HL-60/S4 treated with phorbol 12-myristate 13-acetate at 8.2 ng/mL for 4 days and 3 days (cell line): ENCODE measurements around the gene PLA2G4B.

ENCODE experiments used
- in situ Hi-C: fragments of 300-500 bp; cut with MboI; formaldehyde crosslinking; loops from 2 replicates; pipeline ENCODE4 v1.15.0; 2022; ENCODE audit warnings: low sequenced_read_pairs

PLA2G4B gene

DNA sequence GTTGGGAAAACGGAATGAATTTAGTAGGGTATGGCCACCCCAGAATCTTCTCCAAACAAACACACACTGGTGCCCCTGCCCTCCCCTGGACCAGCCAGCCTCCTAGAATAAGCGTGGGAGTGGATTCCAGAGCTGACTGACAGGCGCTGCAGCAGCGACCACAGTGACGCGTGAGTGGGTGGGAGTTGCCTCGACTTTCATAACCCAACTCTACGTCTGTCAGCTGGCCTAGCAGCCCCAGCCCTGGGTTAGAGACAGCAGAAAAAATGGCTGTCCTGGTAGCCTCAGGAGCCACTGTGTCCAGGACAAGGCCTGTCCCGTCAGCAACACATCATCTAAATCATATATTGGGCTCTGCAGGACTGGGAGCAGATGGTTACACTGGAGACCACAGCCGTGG, 10.0 kb downstream of the PLA2G4B start:
- in situ Hi-C loops, result no loop called here

DNA sequence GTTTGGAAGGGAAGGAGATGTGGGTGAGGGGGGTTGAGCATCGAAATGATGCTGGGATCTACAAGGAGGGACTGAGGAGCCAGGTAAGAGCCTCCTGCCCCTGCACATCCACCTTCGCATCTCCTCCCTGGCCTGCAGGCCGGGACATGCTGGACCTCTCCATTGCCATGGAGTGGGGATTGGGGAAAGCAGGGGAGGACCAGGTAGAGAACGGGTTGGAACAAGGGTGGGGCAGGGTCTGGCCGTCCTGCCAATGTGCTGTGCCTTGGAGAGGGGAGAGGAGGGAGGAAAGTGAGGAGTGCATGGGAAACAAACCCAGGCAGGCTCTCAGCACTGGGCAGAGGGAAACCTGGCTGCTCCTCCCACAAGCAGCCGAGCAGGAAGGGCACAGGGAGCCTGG, 10.6 kb downstream of the PLA2G4B start:
- in situ Hi-C loops, result no loop called here

DNA sequence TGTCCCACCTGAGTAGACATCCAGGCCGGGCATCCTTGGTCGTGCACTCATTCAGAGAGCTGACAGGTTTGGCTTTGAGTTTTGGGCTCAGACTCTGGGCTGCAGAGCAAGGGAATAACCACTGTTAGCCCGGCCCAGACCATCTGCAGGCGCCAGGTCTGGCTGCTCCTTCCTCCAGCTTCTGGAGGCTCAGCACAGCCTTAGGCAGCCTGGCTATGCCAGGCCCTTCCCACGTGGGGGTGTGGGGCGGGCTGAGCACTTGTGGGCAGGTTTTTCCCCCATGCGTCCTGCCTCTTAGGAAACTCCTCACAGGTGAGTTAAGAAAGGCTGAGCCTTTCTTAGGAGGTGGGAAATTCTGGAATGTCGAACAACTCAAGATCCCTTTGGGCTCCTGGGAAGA, 11.2 kb downstream of the PLA2G4B start:
- in situ Hi-C loops, result no loop called here

DNA sequence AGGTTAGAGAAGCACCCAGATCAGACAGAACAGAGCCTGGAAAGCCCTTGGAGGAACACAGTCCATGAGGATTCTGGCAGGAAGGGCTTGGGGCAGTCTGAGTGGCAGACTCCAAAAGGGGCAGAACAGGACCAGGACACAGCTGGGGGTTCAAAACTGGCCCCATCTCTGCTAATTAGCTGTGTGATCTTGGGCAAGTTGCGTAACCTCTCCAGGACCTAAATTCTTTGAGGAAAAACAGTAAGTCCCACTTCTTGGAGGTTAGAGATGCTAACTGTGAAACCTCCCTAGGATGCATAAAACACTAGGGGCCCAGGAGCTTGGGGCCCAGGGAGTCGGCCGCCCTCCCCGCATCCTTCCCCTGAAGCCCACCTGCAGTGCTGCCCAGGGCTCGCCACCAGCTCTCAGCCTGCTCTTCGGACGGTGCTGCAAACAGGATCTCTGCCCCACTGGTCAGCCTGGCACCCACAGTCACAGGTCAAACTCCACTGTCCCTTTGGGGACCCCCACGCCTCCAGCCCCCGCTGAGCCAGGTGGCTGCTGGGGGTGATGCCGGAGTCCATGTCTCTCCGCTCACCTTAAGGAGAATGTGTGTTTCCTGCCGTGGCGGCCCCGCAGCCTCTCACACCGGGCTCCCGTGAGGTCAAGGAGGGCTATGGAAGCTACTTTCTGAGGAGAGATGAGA, 12.0 kb downstream of the PLA2G4B start:
- in situ Hi-C loops, result no loop called here

DNA sequence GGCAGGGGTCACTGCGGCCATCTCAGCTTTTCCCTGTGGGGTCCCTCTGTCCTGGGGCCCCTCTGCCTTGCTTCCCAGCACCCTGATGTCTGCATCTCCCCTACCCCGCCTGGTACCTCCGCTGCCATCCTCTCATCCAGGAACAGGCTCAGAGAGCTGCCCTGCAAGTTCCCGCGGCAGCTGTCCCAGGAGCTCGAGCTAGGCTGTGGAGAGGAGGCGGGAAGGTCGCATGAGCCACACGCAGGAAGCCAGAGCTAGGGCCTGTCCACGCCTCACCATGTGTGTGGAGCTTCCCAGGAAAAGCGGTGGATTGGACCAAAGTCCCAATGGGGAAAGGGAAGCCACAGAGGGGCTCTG, 12.5 kb downstream of the PLA2G4B start:
- in situ Hi-C loops, result no loop called here

DNA sequence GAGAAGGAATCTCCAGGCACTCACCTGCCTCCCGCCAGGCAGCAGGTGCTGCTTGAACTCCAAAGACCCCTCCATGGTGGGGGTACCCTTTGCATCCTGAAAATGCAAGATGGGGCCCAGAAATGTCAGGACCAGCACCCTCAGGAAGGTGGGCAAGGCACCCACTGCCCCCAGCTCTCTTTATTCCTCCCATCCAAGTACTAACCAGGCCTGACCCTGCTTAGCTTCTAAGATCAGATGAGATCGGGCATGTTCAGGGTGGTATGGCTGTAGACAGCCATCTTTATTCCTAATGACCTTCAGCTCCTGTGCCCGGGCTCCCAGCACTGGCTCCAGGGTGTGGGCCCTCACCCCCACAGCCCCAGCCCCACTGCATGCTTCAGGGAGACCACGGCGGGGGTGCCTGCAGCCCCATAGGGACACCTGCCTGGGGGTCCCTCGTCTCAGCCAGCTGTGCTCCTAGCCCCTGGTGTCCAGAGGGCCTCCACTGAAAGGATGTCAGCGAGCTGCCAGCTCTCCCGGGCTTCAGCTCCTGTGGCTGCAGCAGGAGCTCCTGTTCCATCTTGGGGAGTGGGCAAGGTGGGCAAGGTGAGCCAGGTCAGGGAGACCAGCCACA, 13.2 kb downstream of the PLA2G4B start:
- in situ Hi-C loops, result no loop called here

DNA sequence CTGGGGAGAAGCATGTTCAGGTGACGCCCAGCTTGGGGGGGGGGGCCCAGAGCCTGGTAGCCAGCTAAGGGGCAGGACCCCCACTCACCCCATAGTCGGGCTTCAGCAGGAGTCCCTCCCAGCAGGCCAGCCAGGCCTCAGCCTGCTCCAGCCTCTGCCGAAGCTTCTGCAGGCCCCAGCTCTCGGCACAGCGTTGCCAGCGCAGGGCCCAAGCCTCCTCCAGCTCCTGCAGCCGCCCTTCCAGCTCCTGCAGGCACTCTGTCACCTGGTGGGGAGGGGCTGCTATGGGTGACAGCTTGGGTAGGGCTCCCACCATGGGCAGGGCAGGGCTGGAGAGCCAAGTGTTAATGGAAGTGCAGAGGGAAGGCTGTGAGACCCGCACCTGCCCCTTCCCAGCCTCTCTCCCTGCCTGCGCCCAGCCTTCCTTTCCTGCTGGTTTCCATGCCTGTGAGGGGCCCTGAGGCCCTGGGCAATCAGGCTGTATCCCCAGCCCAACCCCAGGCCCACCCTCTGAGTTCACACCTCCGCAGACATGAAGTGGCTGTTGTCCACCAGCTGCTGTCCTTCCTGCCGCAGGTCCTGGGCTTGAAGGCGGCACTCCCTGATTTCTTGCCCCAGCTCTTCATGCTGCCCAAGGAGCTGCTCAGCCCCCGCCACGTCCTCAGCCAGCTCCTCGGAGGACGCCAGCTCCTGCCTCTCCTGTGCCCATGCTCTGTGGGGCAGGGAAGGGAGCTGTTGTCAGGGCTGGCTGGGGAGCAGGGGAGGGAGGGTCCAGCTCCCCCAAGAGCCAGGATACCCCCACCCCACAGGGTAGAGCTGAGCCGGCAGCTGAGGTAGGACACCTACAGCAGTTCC, 14.3 kb downstream of the PLA2G4B start:
- in situ Hi-C loops, result no loop called here

DNA sequence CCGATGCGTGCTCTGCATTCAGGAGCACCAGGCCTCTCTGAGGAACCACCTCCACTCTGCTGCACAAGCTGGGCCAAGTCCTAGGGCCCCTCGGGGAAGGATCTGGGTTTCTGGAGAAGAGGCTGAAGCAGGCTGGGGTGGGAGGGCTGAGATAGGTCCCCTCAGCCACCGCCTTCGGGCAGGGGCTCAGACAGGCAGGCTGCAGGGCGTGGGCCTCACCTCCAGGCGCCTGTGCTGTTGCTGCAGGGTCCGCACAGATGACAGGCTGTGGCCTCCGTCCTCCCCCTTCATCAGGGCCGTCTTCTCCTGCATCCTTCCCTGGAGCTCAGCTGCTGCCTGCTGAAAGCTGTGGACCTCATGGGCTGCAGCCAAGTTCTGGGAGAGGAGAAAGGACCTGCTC, 15.2 kb downstream of the PLA2G4B start:
- in situ Hi-C loops, result no loop called here

DNA sequence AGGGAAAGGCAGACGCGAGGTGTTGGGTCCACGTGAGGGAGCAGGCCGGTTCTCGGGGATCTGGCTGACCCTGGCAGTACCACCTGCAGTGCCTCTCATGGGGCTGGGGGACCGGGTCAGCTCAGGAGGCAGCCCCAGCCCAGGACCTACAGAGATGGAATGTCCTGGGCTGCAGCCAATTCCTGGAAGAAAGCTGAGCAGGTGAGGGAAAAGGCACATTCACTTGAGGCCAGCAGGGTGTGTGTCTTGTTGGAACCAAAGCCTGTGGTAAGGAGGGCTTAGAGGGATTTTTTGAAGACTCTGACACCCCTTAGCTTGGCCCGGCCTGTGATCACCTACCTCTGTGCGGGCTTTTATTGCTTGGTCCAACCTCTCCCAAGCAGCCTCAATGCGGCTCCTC, 15.8 kb downstream of the PLA2G4B start:
- in situ Hi-C loops, result no loop called here

DNA sequence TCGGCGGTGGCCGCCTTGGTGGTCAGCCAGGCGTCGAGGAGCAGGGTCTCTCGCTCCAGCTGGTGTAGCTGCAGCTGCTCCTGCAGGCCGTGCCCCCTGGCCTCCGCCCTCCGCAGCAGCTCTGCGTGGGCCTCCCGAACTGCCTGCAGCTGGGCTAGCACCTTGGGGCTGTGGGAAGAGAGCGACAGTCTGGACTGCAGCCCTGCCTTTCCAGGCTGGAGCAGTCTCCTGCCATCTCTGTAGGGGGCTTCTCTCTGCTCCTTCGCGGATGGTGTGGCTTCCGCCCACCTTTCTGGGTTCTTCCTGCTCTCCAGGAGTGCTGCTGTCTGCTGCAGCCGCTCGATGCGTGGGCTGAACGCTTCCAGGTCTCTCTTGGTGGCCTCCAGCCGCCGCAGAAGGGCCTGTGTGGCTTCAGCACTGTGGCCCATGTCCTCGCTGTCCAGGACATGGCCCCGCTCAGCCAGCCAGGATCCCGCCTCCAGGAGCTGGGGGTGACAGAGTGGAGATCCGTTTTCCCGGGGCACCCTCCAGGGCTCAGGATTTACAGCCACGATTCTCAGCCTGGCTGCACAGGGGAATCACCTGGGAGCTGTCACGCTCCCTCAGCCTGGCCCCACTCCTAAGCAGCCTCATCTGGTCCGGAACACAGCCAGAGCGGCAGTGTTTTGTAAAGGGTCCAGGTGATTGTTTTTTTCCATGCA, 16.8 kb downstream of the PLA2G4B start:
- in situ Hi-C loops, result no loop called here

DNA sequence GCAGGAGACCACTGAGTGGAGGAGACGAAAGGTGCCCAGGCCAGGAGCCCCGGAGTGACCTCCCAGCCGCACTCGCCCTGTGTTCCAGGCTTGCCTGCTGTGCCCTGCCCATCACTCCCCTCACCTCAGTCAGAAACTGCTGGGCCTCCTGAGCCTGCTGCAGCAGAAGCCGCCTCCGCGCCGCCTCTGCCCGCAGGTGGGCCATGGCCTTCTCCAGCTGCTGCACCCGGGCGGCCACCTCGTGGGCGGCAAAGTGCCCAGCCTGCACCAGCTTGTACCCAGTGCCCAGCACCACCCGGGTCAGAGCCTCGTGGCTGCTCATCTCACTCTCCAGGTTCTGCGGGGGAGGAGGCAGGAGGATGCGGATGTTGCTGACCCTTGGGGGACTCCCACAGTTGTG, 17.6 kb downstream of the PLA2G4B start:
- in situ Hi-C loops, result no loop called here

DNA sequence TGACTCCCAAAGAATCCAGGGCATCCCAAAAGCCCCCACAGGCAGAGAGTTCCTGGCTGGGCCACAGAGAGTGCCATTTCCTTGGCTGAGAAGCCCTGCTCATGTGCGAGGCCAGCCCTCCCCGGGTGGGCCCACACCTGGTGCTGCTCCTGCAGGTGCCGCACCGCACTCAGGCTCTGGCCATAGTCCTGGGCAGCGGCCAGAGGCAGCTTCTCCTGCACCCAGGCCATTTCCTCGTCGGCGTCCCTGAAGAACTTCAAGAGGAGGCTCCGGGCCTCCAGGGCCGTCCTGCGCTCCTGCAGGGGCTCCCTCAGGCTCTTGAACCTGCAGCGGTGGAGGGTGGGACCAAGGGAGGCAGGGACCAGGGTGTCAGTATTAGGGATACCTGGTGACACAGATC, 18.1 kb downstream of the PLA2G4B start:
- in situ Hi-C loops, result no loop called here

DNA sequence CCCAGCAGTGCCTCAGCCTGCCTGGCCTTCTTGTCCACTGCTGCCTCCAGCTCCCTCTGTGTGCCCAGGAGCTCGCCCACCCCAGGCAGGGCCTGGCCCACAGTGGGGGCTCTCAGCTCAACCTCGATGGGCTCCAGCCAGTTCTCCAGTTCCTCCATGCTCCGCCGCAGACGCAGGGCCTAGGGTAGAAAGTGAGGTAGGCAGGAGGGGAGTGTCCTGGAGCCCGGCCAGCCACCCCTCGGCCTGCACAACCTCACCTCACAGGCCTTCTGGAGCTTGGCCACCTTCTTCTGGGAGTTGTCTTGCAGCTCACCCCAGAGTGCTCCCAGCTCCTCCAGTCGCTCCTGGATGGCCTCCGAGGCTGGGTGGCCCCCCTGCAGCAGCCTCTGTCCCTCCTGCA, 18.7 kb downstream of the PLA2G4B start:
- in situ Hi-C loops, result no loop called here

DNA sequence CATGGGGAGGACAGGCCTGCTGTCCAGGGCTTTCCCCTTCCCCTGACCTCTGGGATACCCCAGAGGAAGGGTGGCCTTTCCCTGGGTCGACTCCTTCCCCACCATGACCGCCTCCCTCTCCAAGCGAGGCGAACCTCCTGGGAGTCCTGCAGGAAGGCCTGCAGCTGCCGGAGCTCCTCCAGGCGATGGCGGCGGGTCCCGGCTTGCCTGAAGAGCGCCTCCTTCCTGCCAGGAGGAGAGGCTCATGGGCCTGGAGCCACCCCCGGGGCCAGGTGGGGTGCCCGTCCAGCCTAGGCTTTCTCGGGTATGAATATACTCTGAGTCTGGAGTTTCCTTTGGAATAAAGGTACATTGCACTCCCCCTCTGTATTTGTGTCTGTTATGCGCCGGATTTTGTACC, 20.1 kb downstream of the PLA2G4B start:
- in situ Hi-C loops, result no loop called here

DNA sequence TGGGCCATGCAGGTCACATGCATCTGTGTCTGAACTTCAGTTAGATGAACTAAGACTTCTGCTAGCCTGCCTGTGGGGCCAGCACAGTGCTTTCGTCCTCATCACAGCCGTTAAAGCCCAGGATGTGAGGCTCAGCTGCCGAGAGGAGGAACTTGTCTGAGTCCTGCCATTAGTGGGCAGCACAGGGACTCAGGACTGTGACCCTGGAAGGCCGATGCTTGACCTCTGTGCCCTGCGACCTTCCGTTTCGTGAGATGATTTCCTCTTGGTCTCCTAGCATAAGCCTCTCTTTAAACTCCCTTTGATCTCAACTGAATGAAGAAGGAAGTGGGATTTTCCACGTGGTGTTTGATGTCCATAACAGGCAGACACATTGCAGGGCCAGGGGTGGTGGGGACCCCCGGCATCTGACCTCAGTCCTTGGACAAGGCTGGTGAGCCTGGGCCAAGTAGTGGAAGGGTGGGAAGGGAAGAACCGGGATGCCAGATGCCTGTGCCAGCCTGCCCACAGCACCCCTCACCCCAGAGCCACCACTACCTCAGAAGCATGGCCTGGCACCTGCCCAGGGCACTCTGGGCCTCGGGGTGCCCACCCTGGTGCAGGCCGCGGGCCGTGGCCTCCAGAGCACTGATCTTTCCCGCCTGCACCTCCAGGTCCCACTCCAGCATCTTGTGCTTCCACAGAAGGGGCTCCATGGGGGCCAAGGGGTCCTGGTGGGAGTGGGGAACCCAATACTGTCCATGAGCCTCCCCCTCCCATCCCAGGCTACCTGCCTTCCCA, 21.6 kb downstream of the PLA2G4B start:
- in situ Hi-C loops, result no loop called here

DNA sequence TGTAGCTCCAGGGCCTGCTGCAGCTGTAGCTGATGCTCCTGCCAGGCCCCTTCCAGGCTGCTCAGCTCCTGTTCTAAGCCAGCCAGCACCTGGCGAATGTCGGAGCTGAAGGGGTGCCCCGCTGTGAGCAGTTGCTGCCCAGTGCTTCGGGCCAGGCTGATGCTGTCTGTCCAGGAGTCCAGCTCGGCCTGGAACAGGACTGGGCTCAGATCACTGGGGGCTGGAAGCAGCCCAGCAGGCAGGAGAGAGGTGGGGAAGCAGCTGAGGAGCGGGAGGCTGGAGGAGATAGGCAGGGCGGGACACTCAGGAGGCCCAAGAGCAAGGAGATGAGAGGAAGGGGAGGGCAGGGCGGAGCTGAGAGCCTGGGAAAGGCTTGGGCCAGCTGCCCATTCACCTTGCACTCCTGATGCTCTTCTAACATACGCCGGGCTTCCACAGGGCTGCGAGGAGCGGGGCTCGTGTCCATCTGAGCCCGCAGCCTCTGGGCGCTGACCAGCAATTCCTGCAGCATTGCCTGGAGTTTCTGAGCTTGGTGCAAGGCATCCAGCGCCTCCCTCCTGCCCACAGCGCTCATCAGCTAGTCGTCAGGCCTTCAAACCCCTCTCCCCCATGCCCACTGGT, 23.2 kb downstream of the PLA2G4B start:
- in situ Hi-C loops, result no loop called here

DNA sequence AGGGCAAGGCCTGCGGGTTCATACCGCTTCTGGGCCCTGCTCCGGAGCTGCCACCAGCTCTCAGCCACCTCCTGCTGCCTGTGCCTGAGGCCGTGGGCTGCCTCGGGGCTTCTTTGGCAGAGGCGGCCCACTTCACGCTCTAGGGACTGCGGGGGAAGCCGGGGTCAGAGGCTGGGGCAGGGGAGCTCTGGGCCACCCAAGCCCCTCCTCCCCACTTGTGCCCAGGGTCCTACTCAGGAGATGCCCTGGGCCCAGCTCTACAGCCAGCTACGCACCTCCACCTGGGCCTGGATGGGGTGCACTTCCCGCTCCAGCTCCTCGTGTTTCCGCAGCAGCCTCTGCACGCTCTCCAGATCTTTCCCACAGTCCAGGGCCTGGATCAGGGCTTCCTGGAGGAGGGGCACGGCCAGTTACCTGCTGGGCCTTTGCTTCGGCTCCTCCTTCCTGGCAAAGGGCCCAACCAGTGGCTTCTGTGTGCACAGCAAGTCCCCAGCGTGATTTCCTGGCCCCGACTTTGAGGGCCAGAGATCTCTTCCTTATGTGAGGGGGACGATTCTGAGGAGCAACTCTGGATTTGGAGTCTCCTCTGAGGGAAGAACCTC, 24.0 kb downstream of the PLA2G4B start:
- in situ Hi-C loops, result no loop called here

DNA sequence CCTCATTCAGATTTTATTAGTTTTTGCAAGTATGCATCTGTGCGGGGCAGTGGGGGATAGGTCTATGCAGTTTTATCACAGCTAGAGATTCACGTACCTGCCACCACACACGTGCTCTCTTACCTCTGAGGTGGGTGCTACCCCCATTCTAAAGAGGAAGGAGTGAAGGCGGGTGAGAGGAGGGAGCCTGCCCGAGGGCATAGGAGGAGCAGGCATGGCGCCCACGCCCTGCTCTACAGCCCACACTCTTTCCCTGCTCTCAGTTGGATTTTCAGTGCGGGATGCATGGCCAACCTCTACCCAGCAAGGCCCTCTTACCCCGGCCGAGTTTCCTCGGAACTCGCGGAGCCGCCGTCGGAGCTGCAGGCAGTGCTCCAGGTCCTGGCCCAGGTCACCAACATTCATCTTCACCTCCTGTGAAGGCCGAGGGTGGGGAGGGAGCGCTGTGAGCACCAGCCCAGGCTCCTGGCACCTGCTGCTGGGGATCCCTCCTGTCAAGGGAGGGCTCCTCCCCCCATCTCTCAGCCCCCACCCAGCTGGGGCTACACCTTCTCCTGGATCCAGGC, 26.9 kb downstream of the PLA2G4B start:
- in situ Hi-C loops, result no loop called here

DNA sequence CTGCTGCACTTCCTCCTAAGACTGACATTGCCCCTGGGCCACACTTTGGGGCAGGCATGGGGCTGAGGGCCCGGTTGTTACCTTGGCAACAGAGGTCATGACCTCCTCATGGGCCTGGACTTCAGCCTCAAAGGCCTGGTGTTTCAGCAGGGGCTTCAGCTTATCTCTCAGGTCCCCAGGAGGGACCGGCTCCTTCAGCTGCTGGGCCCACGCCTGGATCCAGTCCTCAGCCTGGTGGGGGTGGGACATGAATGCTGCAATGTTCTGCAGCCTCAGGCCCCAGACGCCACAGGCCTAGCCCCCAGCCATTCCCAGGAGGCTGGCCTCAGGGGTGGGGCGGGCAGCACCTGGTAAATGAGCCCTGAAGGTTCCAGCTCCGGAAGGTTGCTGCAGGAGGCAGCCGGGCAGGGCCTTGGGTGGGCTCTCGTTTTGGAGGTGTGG, 27.6 kb downstream of the PLA2G4B start:
- in situ Hi-C loops, result no loop called here
